H1 (cell line): ENCODE results near the gene SPRING1. TPM values are rescaled to one million over a fixed set of nuclear protein-coding genes. Genes with fewer than 3 reads are reported as not detected.

ENCODE experiments used
- CTCF ChIA-PET: fragments of 300-600 bp; sonication (Branson Sonifier 250); formaldehyde crosslinking; loops from one replicate; lab custom pipeline; 2021; ENCODE audit not compliant: partially characterized antibody; lab: Charles Lee
- POLR2A ChIA-PET: fragments of 300-600 bp; sonication (Branson Sonifier 250); formaldehyde crosslinking; loops from one replicate; lab custom pipeline; 2021; ENCODE audit warnings: inconsistent platforms; ENCODE audit not compliant: partially characterized antibody; lab: Charles Lee
- DNase-seq, 2 experiments: peaks; one replicate each; pipeline versions ENCODE4 v3.0.0 to v3.0.0-alpha.2; 2010 to 2022; ENCODE audit warnings: low spot score in 2 of 2, low read depth in 1 of 2, mixed read lengths in 1 of 2
- FAIRE-seq: peaks from 2 replicates; lab custom pipeline; 2011; peaks lifted over from hg19 to GRCh38; lab: Jason Lieb, UNC
- H2AFZ ChIP-seq: 2 replicates; pipeline ENCODE4 v1.8.1; 2012; ENCODE audit warnings: low read length, inconsistent platforms
- H2AK5ac ChIP-seq: 2 replicates; pipeline ENCODE4 v1.6.1; 2013; ENCODE audit warnings: low read depth, low read length
- H2BK120ac ChIP-seq: replicated peaks from 2 replicates; pipeline ENCODE3; 2013; ENCODE audit warnings: low read depth, low read length, inconsistent platforms
- H2BK12ac ChIP-seq: 2 replicates; pipeline ENCODE4 v1.6.1; 2013; ENCODE audit warnings: low read depth, low read length
- H2BK15ac ChIP-seq: 2 replicates; pipeline ENCODE4 v1.6.1; 2013; ENCODE audit warnings: low read length
- H2BK20ac ChIP-seq: 2 replicates; pipeline ENCODE4 v1.6.1; 2013; ENCODE audit warnings: low read length
- H2BK5ac ChIP-seq: 2 replicates; pipeline ENCODE4 v1.6.1; 2013; ENCODE audit warnings: low read depth, low read length
- H3K14ac ChIP-seq: 2 replicates; pipeline ENCODE4 v1.6.1; 2013; ENCODE audit warnings: inconsistent platforms; ENCODE audit not compliant: insufficient read length
- H3K18ac ChIP-seq: 2 replicates; pipeline ENCODE4 v1.6.1; 2013; ENCODE audit warnings: low read length; ENCODE audit errors: extremely low read depth
- H3K23ac ChIP-seq: 2 replicates; pipeline ENCODE4 v1.6.1; 2013; ENCODE audit warnings: inconsistent platforms; ENCODE audit not compliant: insufficient read length
- H3K23me2 ChIP-seq: 2 replicates; pipeline ENCODE4 v1.6.1; 2013; ENCODE audit warnings: low read depth, low read length
- H3K27ac ChIP-seq: 2 replicates; pipeline ENCODE4 v1.6.1; 2011; ENCODE audit warnings: low read depth, low read length, inconsistent platforms
- H3K27me3 ChIP-seq, 4 experiments: replicated peaks in 1 of 4; 1 replicate in 1 of 4; 2 replicates in 3 of 4; pipeline versions ENCODE4 v1.6.1 to v1.8.1; 2011 to 2013; ENCODE audit warnings: low read length in 3 of 4, mild to moderate bottlenecking in 3 of 4, inconsistent platforms in 2 of 4, mixed read lengths in 2 of 4, moderate library complexity in 1 of 4; ENCODE audit not compliant: control insufficient read depth in 3 of 4, insufficient read depth in 3 of 4; ENCODE audit errors: extremely low read depth in 1 of 4
- H3K36me3 ChIP-seq, 4 experiments: 2 replicates each; pipeline versions ENCODE4 v1.6.1 to v1.8.1; 2011 to 2013; ENCODE audit warnings: mild to moderate bottlenecking in 4 of 4, low read length in 3 of 4, moderate library complexity in 2 of 4, control low read depth in 1 of 4, inconsistent platforms in 1 of 4; ENCODE audit not compliant: insufficient read depth in 4 of 4, control insufficient read depth in 2 of 4
- H3K4ac ChIP-seq: replicated peaks from 2 replicates; pipeline ENCODE3; 2013; ENCODE audit warnings: low read length, low read depth, mixed read lengths, inconsistent platforms; ENCODE audit not compliant: insufficient read length
- H3K4me1 ChIP-seq, 4 experiments: replicated peaks in 1 of 4; 1 replicate in 1 of 4; 2 replicates in 3 of 4; pipeline versions ENCODE4 v1.6.1 to v1.8.1; 2011 to 2013; ENCODE audit warnings: low read length in 3 of 4, inconsistent platforms in 2 of 4, mixed read lengths in 1 of 4; ENCODE audit not compliant: insufficient read depth in 4 of 4, control insufficient read depth in 3 of 4
- H3K4me2 ChIP-seq, 2 experiments: 2 replicates each; pipeline versions ENCODE4 v1.6.1 to v1.8.1; 2011 to 2013; ENCODE audit warnings: low read depth in 2 of 2, low read length in 2 of 2, control low read depth in 1 of 2, inconsistent platforms in 1 of 2, mild to moderate bottlenecking in 1 of 2; ENCODE audit not compliant: insufficient read depth in 1 of 2
- H3K4me3 ChIP-seq, 4 experiments: fragments of 200-600, 300-600 bp in 1 of 4; sonication (generic), shearing (Covaris generic), sonication (Bioruptor Twin) in 1 of 4; 2 replicates each; pipeline versions ENCODE4 v1.5.1 to v1.8.1; 2011 to 2016; ENCODE audit warnings: low read length in 4 of 4, low read depth in 3 of 4, control low read depth in 2 of 4, inconsistent platforms in 2 of 4, mild to moderate bottlenecking in 2 of 4, mixed read lengths in 1 of 4, moderate library complexity in 1 of 4; ENCODE audit not compliant: insufficient read depth in 2 of 4; ENCODE audit errors: extremely low read depth in 1 of 4
- H3K56ac ChIP-seq: replicated peaks from 2 replicates; pipeline ENCODE3; 2013; ENCODE audit warnings: low read depth, mild to moderate bottlenecking, mixed read lengths, low read length, inconsistent platforms; ENCODE audit not compliant: insufficient read length
- H3K79me1 ChIP-seq: 2 replicates; pipeline ENCODE4 v1.6.1; 2013; ENCODE audit warnings: low read depth, low read length, control low read depth
- H3K79me2 ChIP-seq, 2 experiments: 2 replicates each; pipeline versions ENCODE4 v1.6.1 to v1.8.1; 2012 to 2013; ENCODE audit warnings: low read length in 2 of 2, mild to moderate bottlenecking in 2 of 2, inconsistent platforms in 1 of 2; ENCODE audit not compliant: insufficient read depth in 2 of 2, control insufficient read depth in 1 of 2
- H3K9ac ChIP-seq, 4 experiments: replicated peaks in 1 of 4; 1 replicate in 1 of 4; 2 replicates in 3 of 4; pipeline versions ENCODE4 v1.6.1 to v1.8.1; 2011 to 2013; ENCODE audit warnings: low read depth in 3 of 4, low read length in 3 of 4, control low read depth in 2 of 4, mild to moderate bottlenecking in 2 of 4, moderate library complexity in 2 of 4, inconsistent platforms in 1 of 4; ENCODE audit errors: extremely low read depth in 1 of 4
- H3K9me3 ChIP-seq, 2 experiments: 2 replicates each; pipeline versions ENCODE4 v1.6.1 to v1.8.1; 2012 to 2013; ENCODE audit warnings: mild to moderate bottlenecking in 2 of 2, moderate library complexity in 2 of 2, control low read depth in 1 of 2, inconsistent platforms in 1 of 2, low read depth in 1 of 2, low read length in 1 of 2, mixed read lengths in 1 of 2; ENCODE audit not compliant: insufficient read depth in 2 of 2
- H4K20me1 ChIP-seq, 2 experiments: replicated peaks in 1 of 2; 2 replicates each; pipeline versions ENCODE3 to v1.8.1; 2011 to 2013; ENCODE audit warnings: inconsistent platforms in 2 of 2, low read length in 2 of 2, mild to moderate bottlenecking in 1 of 2; ENCODE audit not compliant: insufficient read depth in 2 of 2, control insufficient read depth in 1 of 2
- H4K5ac ChIP-seq: 2 replicates; pipeline ENCODE4 v1.6.1; 2013; ENCODE audit warnings: low read length, low read depth, mixed read lengths, inconsistent platforms; ENCODE audit not compliant: insufficient read length
- H4K8ac ChIP-seq: 2 replicates; pipeline ENCODE4 v1.8.0; 2013; ENCODE audit warnings: mild to moderate bottlenecking, moderate library complexity, low read length, inconsistent platforms; ENCODE audit not compliant: insufficient read depth; ENCODE audit errors: extremely low read depth
- H4K91ac ChIP-seq: replicated peaks from 2 replicates; pipeline ENCODE3; 2013; ENCODE audit warnings: low read length, mixed read lengths, inconsistent platforms; ENCODE audit not compliant: insufficient read length
- ATF2 ChIP-seq: IDR thresholded peaks from 2 replicates; pipeline ENCODE4 v1.6.1; 2012; ENCODE audit warnings: low read length, inconsistent platforms
- ATF3 ChIP-seq: IDR thresholded peaks from 2 replicates; pipeline ENCODE4 v1.6.1; 2011; ENCODE audit warnings: low read depth, mild to moderate bottlenecking, low read length; ENCODE audit not compliant: insufficient read depth
- CBX5 ChIP-seq: fragments of 300-800, 300-1000 bp; sonication (generic); IDR thresholded peaks from 2 replicates; pipeline ENCODE4 v1.7.1; 2016; ENCODE audit warnings: antibody characterized with exemption, low read length, low read depth
- CEBPB ChIP-seq: IDR thresholded peaks from 2 replicates; pipeline ENCODE4 v1.6.1; 2012; ENCODE audit warnings: low read depth, low read length
- HDAC6 ChIP-seq: IDR thresholded peaks from one replicate; pipeline ENCODE4 v1.7.1; 2012; ENCODE audit warnings: low read depth, mild to moderate bottlenecking, inconsistent platforms, low read length, moderate library complexity
- JUND ChIP-seq: IDR thresholded peaks from 2 replicates; pipeline ENCODE4 v1.6.1; 2011; ENCODE audit warnings: mild to moderate bottlenecking, improper control_type of control experiment, low read length
- KDM4A ChIP-seq: IDR thresholded peaks from one replicate; pipeline ENCODE4 v1.7.1; 2012; ENCODE audit warnings: low read depth, mild to moderate bottlenecking, moderate library complexity, low read length, inconsistent platforms; ENCODE audit not compliant: severe bottlenecking
- SIRT6 ChIP-seq: IDR thresholded peaks from one replicate; pipeline ENCODE4 v1.7.1; 2012; ENCODE audit warnings: low read length, inconsistent platforms
- USF2 ChIP-seq: IDR thresholded peaks from 2 replicates; pipeline ENCODE4 v1.6.1; 2011; ENCODE audit warnings: low read length, improper control_type of control experiment
- WGBS, 2 experiments: shearing (Covaris generic) in 1 of 2; methylation state at CpG; one replicate each; pipeline versions ENCODE4 v1.1.6 to v1.1.7; 2013 to 2015; ENCODE audit warnings: low lambda C conversion rate in 2 of 2, mixed read lengths in 2 of 2, inconsistent platforms in 1 of 2, low coverage in 1 of 2, missing lambda C conversion rate in 1 of 2; ENCODE audit not compliant: insufficient replicate concordance in 2 of 2, insufficient coverage in 1 of 2, insufficient read length in 1 of 2; ENCODE audit errors: extremely low coverage in 1 of 2, missing lambda C conversion rate in 1 of 2; 5-methylcytosine and 5-hydroxymethylcytosine counted together
- polyA plus RNA-seq, 7 experiments: library from polyadenylated mRNA; depleted of rRNA in 3 of 7; stranded (reverse) in 5 of 7; unstranded in 2 of 7; fragments of >200 nt in 5 of 7; fragments of 200-250 nt in 2 of 7; gene quantifications; 1 replicate in 5 of 7; 2 replicates in 1 of 7; 4 replicates in 1 of 7; pipeline versions ENCODE4 v1.2.1 to v1.2.3, GENCODE V29; 2011 to 2013; ENCODE audit warnings: missing spikeins in 2 of 7, mixed read lengths in 2 of 7
- total RNA-seq: library from RNA; stranded (reverse); fragmentation: NEBNext Ultra II Directional; extraction: Animal tissue kit (Norgen Biotek cat#: 25700); gene quantifications from 2 replicates; pipeline ENCODE4 v1.2.1, GENCODE V29; 2021
- TF ChIP-seq, protein P1 (sequence below): IDR thresholded peaks from 2 replicates; pipeline ENCODE4 v1.6.1; 2012; ENCODE audit warnings: inconsistent platforms

SPRING1 gene
- total and polyA plus RNA-seq, 2 of the 8 experiments (the other 6 are each of a cell fraction or from before 2014, with no cell fraction given), result 14.3 to 46.5 TPM

DNA sequence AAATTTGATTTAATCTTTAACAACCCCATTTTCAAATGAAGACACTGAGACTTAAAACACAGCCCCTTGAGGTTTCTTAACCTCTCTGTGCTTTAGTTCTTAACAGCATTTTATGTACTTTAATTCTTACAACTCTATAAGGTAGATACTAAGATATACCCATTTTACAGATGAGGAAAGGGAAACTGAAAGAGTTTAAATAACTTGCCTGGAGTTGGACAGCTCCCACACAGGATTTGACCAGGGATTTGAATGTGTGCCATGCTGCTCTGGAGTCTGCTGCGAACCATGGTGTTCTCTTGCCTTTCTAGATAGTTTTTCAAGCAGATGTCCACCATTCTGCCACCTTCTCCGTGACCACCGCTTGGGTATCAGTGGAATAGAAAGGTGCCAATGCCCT lies 28.4 kb upstream of the SPRING1 start:
- Histone ChIP-seq H2BK12ac (no peak overlapping the region), H3K4ac (no peak overlapping the region), H3K4me2 (no peak overlapping the region), H4K20me1 (no peaks in the 10 kb centered on the region), H3K27me3 (no peaks in the 10 kb centered on the region), H3K23ac (no peak overlapping the region), H3K56ac (no peak overlapping the region), H2BK120ac (no peak overlapping the region), H3K4me3 (no peak overlapping the region), H2BK20ac (no peak overlapping the region), H3K79me1 (peaks cover 3% of the 10 kb centered on the region; the same call in 1 of the 2 replicates), H3K14ac (no peak overlapping the region), H4K5ac (no peak overlapping the region), H2BK15ac (no peak overlapping the region), H2AK5ac (no peak overlapping the region), H3K9me3 (no peaks in the 10 kb centered on the region), H2AFZ (no peak overlapping the region), H3K79me2 (no peaks in the 10 kb centered on the region), H3K27ac (no peak overlapping the region), H3K36me3 (peaks cover 2 to 10% (median 3%) of the 10 kb centered on the region in 4 experiments; a peak in 6 of 8 replicates), H3K4me1 (no peaks in the 10 kb centered on the region), H3K18ac (no peak overlapping the region), H3K9ac (no peak overlapping the region), H3K23me2 (no peaks in the 10 kb centered on the region), H4K91ac (no peak overlapping the region), H2BK5ac (no peak overlapping the region), H4K8ac (no peak overlapping the region)
- ChIA-PET POLR2A (no interaction called here), CTCF (interaction anchor here (0.7 to 2.0 kb wide), 3 partner anchors 10 to 107 kb away, joined by 3 to 8 read pairs (median 3); no protein-coding TSS in a partner anchor)
- 98% methylated on average over 3 of the region's 3 CpGs; no CpG with 5 or more reads in 1 of the 2 experiments for whole genome bisulfite sequencing, 2 experiments
- FAIRE-seq (no peak), DNase-seq (no peak)
- TF ChIP-seq ATF3 (no peak), HDAC6 (no peak), KDM4A (no peak), SIRT6 (no peak), JUND (no peak), CBX5 (no peak), USF2 (no peak), CEBPB (no peak), ATF2 (no peak)
- TF ChIP-seq, protein P1, sequence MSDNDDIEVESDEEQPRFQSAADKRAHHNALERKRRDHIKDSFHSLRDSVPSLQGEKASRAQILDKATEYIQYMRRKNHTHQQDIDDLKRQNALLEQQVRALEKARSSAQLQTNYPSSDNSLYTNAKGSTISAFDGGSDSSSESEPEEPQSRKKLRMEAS, result no peak
